HCT116 (cell line): ENCODE measurements around the gene PROSER2.

Experiments used
- CBX3 ChIP-seq: IDR thresholded peaks from 2 replicates; pipeline ENCODE4 v1.6.1; 2012; ENCODE audit warnings: low read depth
- CTCF ChIP-seq, 3 experiments: fragments of 200-600 bp in 1 of 3; sonication (generic) in 1 of 3; IDR thresholded peaks in 2 of 3; conservative IDR thresholded peaks in 1 of 3; 2 replicates each; pipeline ENCODE4 v1.5.1; 2012 to 2017; ENCODE audit warnings: low read depth in 2 of 3, low read length in 2 of 3, antibody characterized with exemption in 1 of 3, borderline replicate concordance in 1 of 3, control low read depth in 1 of 3, mild to moderate bottlenecking in 1 of 3, mixed read lengths in 1 of 3, mixed run types in 1 of 3, moderate library complexity in 1 of 3; ENCODE audit not compliant: insufficient read depth in 1 of 3
- EGR1 ChIP-seq: IDR thresholded peaks from 2 replicates; pipeline ENCODE4 v1.6.1; 2012; ENCODE audit warnings: low read depth
- EZH2 ChIP-seq: fragments of 200-600 bp; sonication (generic); IDR thresholded peaks from 2 replicates; pipeline ENCODE4 v1.6.1; 2017; ENCODE audit warnings: antibody characterized with exemption, mixed run types
- POLR2A ChIP-seq: IDR thresholded peaks from 2 replicates; pipeline ENCODE4 v1.7.0; 2011; ENCODE audit warnings: borderline replicate concordance; ENCODE audit not compliant: insufficient read depth, insufficient read length; ENCODE audit errors: extremely low read depth
- SP1 ChIP-seq: IDR thresholded peaks from 2 replicates; pipeline ENCODE4 v1.6.1; 2012; ENCODE audit warnings: low read depth
- ZBTB33 ChIP-seq: IDR thresholded peaks from 2 replicates; pipeline ENCODE4 v1.6.1; 2011; ENCODE audit warnings: mild to moderate bottlenecking, low read length, moderate library complexity; ENCODE audit not compliant: insufficient replicate concordance; ENCODE audit errors: extremely low read depth

DNA sequence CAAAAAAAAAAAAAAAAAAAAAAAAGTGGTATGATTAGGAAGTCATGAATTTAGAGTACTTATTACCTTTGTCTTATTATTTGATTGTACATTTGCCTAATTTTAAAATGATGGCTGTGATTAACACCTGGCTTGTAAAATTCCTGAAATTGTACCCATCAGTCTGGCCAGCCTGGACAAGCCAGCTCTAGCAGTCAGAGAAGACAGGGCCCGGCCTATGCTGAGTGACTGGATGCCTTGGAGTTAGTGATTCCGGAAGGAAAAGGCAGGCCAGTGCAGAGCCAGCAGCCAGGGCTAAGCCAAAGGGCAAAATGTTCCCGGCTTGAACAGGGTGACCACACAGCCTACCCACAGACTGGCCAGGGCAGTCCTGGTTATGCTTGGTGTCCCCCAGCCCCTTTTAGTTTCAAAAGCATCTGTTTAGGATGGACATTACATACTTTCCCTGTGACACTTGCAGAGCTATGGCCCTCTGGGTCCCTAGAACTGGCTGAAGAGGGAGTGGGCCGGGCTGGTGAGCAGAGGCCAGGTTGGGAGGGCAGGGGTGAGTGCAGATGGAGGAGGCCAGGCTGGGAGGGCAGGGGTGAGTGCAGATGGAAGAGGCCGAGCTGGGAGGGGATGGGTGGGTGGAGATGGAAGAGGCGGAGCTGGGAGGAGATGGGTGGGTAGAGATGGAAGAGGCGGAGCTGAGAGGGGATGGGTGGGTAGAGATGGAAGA is 61.7 kb downstream of the PROSER2 start:
- TF ChIP-seq CTCF (IDR thresholded peaks at IDR 0.05 in 2 of 3, conservative IDR thresholded peaks at IDR 0.05 in 1 of 3; ENCODE audit: borderline replicate concordance in 1 of 3, insufficient read depth in 1 of 3, low read depth in 2 of 3, low read length in 2 of 3) (no peak), EZH2 (no peak), POLR2A (no peak), SP1 (no peak), ZBTB33 (no peak), EGR1 (no peak), CBX3 (no peak)
